Activated CD4-positive, alpha-beta T cell treated with anti-CD3 and anti-CD28 coated beads, Interleukin-2, amount 50 U/mL, for 16 hours (primary cell): ENCODE results near the gene CFAP74.

ENCODE experiments used
- DNase-seq: peaks from one replicate; pipeline ENCODE4 v3.0.0-alpha.2; 2020

Gene CFAP74

DNA sequence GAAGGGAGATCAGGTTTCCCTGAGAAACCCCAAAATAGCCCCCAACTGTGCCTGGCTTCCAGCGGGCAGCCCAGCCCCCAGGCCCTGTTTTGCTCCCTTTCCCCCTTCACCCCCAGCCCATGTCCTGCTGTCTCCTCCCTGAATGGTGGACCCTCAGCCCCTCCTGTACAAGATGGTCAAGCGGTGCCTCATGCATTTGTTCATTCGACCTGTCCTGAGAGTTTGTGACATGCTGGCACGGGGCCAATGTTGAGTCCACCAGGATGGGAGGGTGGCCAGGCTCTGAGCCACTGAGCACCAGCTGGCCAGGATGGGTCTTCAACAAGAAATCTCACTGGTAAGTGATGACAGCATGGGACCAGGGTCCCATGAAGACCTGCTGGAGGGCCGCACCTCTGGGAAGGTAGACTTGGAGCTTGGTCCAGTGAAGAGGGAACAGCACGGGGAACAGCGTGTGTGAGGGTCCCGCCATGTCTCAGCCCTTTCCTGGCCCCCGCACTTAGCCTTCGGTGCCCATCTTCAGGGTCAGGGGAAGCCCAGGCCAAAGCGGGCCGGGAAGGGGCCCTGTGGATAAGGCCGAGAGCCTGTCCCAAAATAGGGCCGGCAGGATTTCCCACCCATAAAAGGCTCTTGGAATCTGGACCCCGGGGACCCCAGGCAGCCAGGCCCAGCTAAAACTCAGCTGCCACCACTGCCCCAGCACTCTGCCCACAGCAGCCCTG lies 88.5 kb downstream of the CFAP74 start, which contains the start of gene CALML6:
Gene CALML6, plus strand, starts transcription at position 290 of the 722 bp plus-strand sequence. Its CDS starts 21 bp downstream, at position 311.
- DNase-seq: no peak

DNA sequence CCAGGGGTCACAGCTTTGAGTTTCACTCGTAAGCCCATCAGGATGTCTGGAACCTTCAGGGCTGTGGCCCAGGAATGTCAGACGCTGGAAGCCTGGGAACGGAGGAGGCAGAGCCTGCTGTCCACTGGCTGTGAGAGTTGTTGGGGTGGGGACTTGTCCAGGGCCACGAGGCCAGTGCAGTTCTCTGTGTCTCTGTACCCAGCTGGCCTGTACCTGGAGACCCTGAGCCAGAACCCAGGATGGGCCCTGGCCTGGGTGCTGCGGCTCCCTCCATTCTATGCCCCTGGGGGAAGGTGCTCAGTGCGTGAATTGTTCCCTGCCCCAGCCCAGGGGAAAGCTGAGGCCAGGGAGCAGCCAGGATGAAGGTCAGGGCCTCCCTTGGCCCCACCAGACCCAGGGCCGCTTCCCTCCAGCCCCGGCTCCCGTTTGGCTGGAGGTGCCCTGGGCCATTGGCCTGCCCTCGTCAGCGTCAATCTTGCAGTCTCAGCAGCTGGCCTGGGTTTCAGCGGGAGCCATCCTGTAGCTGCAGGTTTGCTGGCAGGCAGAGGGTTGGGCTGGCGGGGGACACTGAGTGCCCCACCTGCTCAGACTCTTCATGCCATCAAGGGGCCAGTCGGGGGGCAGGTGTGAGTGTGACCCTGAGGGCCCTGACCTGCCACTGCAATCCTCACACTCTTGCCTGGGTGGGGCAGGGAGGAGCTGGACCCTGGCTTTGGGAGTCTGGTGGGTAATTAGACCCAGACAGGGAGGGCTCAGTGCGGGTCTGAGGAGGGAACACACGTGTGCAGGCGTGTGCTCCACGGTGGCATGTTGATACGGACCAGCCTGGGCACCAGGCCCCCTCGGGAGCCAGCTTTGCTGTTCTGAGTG lies 89.2 kb downstream of the CFAP74 start:
- no peak for DNase-seq

DNA sequence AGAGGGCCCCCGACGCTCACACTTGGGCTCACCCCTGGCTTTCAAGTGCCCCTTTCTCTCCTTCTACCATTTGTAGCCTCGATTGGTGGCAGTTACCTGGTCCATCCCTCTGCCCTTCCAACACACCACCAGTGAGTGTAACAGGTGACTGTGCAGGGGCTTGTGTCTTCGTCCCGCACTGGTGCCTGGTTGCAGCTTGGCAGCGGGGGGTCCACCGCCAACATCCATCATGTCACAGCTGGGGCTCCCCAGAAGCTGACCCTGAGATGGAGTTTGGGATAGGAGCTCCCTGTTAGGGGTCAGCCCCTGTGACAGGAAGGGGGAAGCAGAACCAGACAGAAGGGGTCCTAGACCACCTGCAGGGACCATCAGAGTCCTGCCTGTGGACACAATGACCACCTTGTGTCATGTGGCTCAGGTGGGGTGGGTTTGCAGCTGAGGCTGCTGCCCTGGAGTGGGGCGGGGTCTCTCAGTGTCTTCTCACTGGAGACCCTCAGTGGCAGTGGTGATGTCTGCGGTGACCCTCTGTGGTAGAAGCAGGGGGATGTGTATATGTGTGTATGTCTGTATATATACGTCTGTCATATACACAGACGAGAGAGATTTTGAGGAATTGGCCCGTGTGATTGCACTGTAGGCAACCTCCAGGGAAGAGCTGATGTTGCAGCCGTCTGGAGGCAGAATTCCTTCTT lies 92.1 kb downstream of the CFAP74 start:
- DNase-seq: no peak

DNA sequence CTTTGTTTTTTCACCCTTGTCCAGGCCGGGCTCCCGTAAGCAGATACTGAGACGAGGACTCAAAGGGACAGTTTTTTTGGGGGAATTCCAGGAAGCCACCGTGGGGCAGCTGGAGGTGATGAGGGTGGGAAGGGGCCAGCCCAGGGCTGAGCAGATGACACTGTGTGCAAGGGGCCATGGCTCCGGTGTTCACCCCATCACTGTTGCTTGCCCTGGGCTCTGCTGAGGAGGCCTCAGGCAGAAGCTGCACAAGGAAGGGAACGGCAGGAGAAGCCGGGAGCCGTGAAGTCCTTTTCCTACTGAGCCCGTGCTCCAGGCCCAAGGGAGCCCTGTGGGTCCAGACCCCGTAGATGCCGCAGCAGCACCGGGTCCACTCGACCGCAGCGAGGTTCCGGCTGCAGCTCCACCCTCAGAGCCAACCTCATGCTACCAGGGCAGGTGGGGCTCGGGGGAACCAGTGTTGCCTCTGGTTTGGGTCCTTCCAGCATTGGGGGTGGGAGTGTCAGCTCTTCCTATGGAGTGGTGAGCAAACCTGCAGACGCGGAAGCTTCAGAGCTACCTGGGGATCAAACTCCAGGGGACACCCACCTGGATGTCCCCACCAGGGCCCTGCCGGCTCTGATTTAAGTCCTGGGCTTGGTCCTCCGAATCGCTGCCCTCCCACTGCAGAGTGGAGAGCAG lies 92.8 kb downstream of the CFAP74 start:
- no peak for DNase-seq

DNA sequence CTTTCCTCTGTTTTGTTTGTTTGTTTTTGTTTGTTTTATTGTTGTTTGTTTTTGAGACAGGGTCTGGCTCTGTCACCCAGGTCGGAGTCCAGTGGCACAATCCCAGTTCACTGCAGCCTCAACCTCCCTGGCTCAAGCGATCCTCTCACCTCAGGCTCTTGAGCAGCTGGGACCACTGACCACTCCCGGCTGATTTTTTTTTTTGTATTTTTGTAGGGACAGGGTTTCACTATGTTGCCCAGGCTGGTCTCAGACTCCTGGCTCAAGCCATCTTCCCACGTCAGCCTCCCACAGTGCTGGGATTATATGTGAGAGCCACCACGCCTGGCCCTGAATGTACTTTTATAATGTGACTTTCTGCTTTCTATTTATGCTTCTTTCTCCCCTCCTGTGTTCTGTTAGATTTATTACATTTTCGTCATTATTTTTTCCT lies 93.5 kb downstream of the CFAP74 start:
- DNase-seq: no peak

DNA sequence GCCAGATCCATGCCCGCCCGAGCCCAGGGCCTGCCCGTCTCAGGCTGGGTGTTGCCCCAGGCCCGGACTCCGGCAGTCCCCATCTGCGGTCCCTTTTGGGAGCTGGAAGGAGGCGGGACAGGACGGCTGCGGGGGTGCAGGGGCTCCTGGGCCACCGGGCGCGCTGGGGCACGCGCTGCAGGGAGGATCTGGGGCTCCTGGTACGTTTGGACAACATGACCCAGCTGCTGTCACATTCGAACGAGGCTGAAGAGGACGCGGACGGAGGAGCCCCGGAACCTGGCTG lies 95.1 kb downstream of the CFAP74 start:
- no peak for DNase-seq

DNA sequence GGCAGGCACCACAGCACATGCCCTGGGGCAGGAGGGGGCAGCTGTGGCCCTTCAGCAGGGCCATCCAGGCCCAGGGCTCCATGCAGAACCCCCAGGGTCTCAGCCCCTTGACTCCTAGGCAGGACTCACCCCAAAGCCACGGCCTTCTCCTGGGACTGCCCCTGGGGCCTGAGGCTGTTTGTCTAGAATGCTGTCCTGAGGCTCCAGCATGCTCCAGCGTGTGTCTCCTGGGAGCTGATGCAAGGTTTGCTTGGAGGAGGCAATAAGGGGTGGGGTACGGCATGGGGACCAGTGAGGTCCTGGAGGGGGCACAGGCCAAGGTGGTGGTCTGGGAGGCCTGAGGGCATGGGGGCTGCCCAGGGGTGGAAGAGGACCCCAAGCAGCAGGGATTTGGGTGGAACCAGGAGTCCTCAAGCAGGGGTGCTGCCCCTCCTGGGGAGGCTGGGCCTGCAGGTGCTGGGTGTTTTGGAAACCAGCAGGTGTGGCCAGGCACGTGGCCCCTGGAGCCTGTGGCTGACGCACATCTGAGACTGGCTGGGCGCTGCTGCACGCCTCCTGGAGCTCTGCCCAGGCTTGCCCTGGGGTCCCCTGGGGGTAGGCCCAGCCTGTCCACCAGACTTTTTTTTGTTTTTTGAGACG lies 96.4 kb downstream of the CFAP74 start:
- DNase-seq: no peak

DNA sequence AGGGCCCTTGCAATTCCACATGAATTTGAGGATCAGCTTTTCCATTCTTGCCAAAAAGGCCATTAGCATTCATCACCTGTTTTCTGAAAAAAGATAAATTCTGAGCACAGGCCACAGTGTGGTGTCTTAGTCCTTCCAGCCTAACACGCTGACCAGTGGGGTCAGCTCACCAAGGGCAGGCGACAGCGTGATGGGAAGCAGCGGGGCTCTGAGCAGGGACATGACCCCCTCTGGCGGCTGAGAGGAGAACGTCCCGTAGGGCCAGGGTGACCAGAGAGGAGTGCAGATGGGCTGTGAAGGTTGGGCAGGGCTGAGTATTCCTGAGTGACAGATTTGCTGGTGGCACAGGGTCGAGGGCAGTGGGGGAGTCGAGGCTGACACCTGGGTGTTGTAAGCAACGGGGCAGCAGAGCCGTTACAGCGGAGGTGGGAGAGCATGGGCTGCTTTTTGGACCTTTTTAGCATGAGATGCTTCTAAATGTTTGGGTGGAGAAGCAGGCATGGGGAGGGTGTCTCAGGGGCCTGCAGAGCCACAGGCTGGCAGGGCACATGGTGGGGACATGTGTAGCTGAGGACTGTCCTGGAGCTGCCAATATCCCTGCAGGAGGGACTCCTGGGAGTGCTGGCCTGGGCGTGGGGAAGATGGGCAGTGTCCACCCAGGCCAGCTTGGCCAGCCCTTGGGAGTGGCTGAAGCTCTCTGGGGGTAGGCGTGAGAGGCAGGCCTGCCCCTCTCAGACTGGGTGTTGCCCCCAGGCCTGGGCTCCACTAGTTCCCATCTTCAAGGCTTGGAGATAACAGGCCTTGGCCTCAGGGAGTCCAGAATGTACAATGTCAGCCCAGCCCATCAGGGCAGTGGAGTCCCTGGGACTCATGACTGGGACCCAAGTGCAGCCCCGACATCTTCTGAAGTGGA lies 97.1 kb downstream of the CFAP74 start:
- DNase-seq: peak; percentile 74

DNA sequence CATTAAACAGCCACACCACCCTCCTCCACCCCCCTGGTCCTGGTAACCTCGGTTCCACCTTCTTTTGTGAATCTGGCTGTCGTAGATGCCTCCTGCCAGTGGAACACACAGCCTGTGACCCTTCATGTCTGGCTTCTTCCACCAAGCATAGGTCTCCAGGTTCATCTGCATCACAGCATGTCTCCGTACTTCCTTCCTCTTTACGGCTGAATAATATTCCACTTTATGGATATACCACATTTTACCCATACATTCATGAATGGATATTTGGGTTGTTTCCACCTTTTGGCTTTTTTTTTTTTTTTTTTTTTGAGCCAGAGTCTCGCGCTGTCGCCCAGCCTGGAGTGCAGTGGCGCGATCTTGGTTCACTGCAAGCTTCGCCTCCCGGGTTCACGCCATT lies 100.4 kb downstream of the CFAP74 start:
- DNase-seq: no peak

DNA sequence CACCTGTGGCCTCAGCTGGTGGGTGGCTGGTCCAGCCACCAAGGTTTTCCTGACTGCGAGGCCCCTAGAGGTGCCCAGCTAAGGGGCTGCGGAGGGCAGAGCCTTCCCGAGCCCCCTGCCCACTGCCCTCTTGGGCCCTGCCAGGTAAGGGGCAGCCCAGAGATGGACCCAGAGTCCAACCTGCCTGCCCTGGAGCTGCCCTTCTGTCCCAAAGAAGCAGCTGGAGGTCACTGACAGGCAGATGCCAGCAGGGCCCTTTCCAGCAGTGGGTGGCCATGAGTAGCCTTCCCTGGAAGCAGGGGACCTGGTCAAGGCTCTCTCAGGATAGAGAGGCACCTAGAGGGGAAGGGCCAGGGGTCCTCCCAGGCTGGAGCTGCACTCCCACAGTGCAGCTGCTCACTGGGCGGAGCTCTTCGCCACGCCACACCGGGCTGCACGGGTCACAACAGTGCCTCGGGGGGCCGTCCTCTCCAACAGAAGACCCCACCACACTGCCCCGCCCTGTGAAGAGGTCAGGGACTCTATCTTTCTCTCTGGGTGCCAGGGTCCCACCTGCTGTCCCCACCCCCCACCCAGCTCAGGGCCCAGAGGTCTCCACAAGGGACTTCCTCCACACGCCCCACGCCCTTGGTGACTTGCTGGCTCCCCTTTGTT lies 101.8 kb downstream of the CFAP74 start:
- DNase-seq: no peak

DNA sequence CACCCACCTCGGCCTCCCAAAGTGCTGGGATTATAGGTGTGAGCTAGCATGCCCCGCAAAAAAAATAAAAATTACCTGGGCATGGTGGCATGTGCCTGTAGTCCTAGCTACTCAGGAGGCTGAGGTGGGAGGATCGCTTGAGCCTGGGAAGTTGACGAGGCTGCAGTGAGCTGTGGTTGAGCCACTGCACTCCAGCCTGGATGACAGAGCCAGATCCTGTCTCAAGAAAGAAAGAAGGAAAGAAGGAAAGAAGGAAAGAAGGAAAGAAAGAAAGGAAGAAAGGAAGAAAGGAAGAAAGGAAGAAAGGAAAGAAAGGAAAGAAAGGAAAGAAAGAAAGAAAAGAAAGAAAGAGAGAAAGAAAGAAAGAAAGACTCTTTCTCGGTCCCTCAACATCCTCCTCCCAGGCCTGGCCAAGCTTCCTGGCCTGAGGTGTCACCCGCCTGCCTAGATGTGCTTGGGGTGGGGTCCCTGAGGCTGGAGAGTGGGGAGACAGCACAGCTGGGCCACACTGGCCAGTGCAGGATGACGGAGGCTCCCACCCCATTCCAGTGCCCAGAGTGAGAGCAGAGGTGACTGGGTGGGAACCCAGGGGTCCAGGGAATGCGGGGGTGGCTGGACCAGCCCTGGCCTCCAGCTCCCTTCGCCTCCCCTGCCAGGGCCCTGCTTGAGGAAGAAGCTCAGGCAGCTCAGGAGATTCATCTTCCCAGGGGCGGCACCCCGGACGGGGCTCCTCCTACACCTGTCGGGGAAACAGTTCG lies 102.5 kb downstream of the CFAP74 start:
- DNase-seq: no peak

DNA sequence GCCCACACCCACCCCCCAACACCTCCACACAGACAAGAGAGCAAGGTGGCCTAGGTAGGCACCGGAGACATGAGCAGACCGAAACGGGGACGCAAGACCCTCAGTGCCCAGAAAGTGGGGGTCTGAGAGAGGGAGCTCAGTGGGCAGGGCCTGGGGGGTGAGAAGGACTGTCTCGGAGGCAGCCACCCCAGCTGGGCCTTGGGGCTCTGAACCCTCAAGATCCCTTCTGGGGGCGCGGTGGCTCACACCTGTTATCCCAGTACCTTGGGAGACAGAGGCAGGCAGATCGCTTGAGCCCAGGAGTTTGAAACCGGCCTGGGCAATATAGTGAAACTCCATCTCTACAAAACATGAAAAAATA lies 103.6 kb downstream of the CFAP74 start:
- DNase-seq: no peak

DNA sequence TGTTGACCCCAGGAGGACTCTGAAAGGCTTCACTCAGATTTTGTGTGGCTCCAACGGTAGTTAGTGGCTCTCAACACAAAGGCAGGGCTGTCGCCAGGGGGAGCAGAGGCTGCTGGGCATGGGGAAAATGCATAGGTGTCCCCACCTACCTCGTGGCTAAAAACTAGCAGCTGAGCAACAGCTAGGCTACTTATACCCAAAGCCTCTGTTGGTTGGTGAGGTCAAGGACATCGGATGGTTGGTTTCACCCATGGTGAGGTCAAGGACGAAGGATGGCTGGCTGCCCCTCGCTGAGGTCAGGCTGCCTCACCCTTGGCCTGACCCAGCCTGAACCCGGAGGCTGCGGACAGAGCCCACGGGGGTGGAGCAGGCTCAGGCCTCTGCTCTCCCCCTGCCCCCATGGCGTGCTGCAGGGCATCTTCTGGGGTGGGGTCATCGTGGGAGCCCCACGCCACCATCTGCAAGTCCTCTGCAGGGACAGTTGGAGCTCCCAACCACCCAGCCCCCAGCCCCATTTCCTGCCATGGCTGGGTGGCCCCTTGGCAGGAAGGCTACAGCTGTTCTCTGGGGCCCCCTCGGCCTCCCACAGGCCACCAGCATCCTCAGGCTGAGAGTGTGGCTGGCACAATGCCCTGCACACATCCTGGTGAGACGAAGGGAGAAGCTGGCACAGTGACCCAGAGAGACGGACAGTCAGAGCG lies 104.2 kb downstream of the CFAP74 start:
- DNase-seq: no peak

DNA sequence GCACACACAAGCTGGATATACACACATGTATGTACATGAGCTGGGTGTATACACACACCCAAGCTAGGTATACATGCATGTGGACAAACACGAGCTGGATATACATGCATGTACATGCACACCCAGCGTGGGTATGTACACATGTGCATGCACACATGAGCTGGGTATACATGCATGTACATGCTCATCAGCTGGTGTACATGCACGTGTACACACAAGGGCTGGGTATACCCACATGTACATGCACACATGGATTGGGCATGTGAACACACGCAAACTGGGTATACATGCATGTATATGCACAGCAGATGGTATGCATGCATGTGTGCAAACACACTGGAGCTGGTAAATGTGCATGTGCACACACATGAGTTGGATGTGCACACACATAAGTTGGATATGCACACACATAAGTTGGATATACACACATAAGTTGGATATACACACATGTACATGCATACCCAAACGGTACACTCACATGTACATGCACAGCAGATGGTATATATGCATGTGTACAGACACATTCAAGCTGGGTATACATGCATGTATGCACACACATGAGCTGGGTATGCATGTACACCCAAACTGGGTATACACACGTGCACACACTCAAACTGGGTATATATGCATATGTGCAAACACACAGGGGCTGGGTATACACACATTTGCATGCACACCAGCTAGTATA lies 105.2 kb downstream of the CFAP74 start:
- no peak for DNase-seq

DNA sequence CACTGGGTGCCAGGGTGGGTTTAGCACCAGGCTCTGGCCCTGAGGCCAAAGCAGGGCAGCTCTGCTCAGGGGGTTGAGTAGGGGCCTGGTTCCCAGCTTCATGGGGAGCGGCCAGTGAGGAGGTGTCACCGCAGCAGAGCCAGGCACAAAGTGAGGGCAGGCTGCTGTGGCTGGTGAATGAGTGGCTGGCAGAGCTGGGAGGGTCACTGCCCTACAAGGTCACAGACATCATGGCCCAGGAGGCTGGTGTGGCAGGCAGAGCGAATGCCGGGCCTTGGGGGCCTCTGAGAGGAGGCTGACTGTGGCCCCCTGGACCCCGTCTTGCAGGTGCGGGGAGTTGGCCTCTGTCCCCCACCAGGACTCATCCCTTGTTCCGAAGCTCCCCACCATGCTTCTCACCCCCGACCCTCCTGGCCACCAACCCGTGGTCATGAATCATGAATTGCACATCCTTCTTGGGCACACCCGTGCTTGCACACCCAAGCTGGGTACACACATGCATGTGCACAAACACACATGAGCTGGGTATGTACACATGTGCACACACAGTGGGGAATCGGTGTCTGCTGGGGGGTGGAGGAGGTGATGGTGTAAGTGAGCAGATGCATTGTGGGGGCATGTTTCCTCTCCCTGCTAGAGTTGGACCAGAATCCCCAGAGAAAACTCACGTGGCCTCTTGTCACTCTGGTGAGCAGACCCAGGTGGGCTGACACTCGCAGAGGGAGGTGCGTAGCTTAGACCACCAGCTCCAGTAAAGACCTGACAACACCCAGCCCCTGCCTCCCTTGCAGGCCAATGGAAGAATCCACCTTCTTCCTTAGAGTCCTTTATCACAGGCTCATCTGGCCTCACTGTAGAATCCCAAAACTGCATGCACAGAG lies 107.9 kb downstream of the CFAP74 start:
- no peak for DNase-seq

DNA sequence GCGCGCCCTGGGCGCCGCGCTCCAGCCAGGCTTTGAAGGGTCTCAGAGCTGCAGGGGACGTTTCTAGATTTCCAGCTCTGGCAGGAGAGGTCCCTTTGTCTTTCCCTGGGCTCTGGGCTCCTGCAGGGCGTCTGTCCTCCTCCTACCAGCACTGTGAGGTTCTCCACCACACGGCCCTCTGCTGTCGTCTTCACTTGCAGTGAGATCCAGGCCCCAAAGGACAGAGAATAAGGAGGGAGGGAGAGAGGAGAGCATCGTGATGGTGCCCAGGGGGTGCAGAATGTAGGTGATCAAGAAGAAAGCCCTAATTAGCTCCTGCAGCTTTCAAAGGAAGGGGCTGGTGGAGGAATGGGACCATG lies 108.5 kb downstream of the CFAP74 start:
- DNase-seq: no peak

DNA sequence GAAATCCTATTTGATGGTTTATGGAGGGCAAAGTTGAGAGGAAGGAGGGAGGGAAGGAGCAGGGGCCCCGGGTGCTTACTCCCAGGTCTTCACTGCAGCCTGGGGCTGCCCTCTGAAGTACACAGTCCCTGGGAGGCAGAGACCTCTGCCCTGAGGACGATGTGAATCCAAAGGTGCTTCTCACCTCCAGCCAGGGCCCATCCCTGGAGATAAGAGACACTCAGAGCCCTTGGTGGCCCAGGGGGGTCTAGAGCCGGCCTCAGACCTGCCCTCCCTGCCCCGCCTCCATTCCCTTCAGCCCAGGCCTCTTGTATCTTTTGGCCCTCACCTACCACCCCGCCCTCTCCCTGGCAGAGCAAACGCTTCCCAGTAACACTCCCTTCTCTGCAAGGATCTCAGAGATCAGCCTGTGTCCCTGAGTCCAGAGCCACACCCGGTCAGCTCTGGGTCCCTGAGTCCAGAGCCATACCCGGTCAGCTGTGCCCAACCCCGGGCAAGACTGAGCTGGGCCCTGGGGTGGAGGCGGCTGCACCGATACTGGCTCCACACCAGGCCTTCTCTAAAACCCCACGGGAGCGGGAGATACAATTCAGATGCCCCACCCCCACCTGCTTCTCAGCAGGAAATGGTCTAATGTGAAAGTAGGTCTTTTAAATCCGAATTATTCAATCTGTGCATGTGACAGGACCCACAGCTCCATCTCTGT lies 109.1 kb downstream of the CFAP74 start:
- no peak for DNase-seq

DNA sequence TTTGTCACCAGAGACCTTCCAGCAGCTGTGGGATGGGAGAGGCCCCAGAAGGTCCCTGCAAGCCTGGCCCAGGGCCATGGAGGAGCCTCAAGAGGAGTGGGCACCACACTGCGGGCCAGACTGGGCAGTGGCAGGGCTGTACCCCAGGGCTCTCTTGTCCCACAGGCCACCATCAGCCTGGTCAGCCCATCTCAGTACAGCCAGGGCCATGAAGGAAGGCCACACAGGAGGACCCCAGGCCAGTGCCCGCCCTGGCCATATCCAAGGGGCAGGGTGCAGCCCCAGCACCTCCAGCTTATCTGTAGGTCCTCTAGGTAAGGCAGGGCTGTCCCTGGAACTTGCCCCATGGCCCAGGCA lies 109.6 kb downstream of the CFAP74 start:
- no peak for DNase-seq
